ENCODE data around the gene ABLIM1. TPM values are rescaled to one million over a fixed set of nuclear protein-coding genes. Genes with fewer than 3 reads are reported as not detected.

The ABLIM1 gene
- polyA plus RNA-seq, 1 donor from 2014 or later = 10.1 TPM

DNA sequence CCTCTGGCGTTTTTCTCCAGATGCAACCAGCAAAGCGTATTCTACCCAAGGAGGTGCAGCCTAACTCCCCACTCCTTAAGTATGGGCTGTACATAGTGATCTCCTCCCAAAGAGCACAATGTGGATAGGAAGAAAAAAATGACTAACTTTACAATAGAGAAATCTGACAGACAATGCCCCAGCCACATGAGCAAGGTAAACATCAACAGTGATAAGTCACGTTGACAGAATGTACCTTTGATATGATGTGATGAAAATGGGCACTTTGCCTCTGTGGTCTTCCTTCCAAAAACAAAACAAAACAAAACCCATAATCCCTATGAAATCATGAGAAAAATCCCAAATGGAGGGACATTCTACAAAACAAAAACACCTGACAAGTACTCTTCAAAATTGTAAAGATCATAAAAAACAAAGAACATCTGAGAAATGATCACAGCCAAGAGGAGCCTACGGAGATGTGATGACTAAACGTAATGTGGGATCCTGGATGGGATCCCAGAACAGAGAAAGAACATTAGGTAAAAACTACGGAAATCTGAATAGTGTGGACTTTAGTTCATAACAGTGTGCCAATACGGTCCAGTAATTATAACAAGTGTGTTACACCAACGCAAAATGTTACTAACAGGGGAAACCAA lies 50.6 kb downstream of the ABLIM1 start:
- H4K20me1 ChIP-seq (ENCODE audit: insufficient read depth) = no peaks in the 10 kb centered on the region
- no peak overlapping the region for H2AFZ ChIP-seq (ENCODE audit: low read depth, low read length)
- H3K27me3 ChIP-seq (ENCODE audit: insufficient read depth, low read depth, low read length) = no peaks in the 10 kb centered on the region
- no peak overlapping the region for H3K4me3 ChIP-seq (ENCODE audit: low read length)
- no peaks in the 10 kb centered on the region for H3K36me3 ChIP-seq (ENCODE audit: insufficient read depth, low read length)
- H3K27ac ChIP-seq (ENCODE audit: low read length) = no peak overlapping the region
- no peak for TF ChIP-seq TAF1 (IDR thresholded peaks at IDR 0.05; ENCODE audit: low read depth)
- no peak overlapping the region for H3K4me2 ChIP-seq (ENCODE audit: low read length)
- no peaks in the 10 kb centered on the region for H3K79me2 ChIP-seq (replicated peaks; ENCODE audit: insufficient read depth, low read length)
- H3K9ac ChIP-seq (ENCODE audit: low read length) = no peak overlapping the region
- H3K9me3 ChIP-seq (ENCODE audit: low read length) = no peaks in the 10 kb centered on the region
- no peaks in the 10 kb centered on the region for H3K9me2 ChIP-seq (ENCODE audit: insufficient read depth, low read length)
- no peaks in the 10 kb centered on the region for H3F3A ChIP-seq (ENCODE audit: insufficient read depth, low read length, poor library complexity, severe bottlenecking)

DNA sequence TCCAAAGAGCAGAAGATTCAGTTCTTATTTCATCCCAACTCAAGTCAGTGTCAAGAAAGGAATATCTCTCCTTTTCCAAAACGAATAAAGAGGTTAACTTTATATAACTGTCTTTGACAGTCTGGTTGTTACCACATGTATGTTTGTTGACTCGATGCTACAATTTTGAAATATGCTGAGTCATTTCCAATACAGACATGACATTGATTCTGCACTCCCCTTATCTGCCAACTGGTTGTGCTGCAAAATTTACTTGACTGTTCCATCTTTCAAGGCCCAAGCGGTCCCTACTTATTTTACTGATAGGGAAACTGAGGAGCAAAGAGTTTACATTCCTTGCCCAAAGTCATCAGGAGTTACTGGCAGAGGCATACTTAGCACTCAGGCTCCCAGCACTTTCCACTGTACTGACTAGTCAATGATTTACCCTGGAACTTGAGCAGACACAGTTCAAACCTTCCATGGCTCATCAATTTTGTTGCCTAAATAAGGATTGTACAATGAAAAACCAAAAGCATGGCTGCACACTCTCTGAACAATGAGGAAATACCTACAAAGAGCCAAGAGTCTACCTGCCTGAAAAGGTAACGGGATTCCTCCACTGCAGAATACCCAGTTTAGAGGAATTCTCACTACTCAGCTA lies 52.8 kb downstream of the ABLIM1 start:
- H4K20me1 ChIP-seq (ENCODE audit: insufficient read depth) = no peaks in the 10 kb centered on the region
- no peak overlapping the region for H2AFZ ChIP-seq (ENCODE audit: low read depth, low read length)
- H3K27ac ChIP-seq (ENCODE audit: low read length) = no peak overlapping the region

DNA sequence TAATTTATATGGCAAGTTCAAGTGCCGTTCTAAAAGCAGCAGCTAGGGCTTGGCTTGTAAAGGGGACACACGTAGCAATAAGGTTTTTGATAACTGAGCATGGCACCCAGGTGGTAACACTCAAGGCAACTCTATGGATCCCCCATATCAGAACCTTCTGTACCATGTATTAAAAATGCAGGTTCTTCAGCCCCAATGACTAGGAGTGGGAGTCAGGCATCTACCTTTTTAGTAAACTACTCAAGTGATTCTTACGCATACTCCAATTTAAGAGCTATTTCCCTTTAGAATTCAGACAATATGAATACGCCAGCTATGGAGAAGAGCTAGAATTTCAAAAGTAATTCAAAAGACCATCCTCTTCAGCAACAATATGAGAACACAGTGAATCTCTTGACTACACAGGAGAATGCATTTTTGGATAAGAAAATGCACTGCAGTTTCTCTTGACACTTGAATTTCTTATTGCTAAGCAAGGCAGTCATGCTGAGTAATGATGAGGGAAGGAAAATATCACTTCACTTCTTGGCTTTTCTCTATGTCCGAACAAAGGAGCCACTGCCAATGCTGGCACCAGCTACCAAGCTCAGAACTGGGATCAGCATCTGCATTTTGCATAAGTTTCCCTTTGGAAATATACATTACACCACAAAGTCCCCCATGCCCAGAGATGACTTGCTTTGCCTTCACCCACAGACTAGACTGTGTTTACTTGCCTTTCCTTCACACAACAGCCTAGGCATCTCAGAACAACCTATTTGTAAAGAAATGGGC lies 53.5 kb downstream of the ABLIM1 start:
- no peak overlapping the region for H3K4me2 ChIP-seq (ENCODE audit: low read length)
- H2AFZ ChIP-seq (ENCODE audit: low read depth, low read length) = no peak overlapping the region
- no peak overlapping the region for H3K27ac ChIP-seq (ENCODE audit: low read length)
- H3K9me2 ChIP-seq (ENCODE audit: insufficient read depth, low read length) = no peaks in the 10 kb centered on the region
- H3K9me3 ChIP-seq (ENCODE audit: low read length) = no peaks in the 10 kb centered on the region
- H3K9ac ChIP-seq (ENCODE audit: low read length) = no peak overlapping the region
- H3K79me2 ChIP-seq (replicated peaks; ENCODE audit: insufficient read depth, low read length) = no peaks in the 10 kb centered on the region
- H3K27me3 ChIP-seq (ENCODE audit: insufficient read depth, low read depth, low read length) = no peaks in the 10 kb centered on the region
- H3K4me3 ChIP-seq (ENCODE audit: low read length) = no peak overlapping the region
- no peaks in the 10 kb centered on the region for H3F3A ChIP-seq (ENCODE audit: insufficient read depth, low read length, poor library complexity, severe bottlenecking)
- H4K20me1 ChIP-seq (ENCODE audit: insufficient read depth) = no peaks in the 10 kb centered on the region
- no peaks in the 10 kb centered on the region for H3K36me3 ChIP-seq (ENCODE audit: insufficient read depth, low read length)
- TF ChIP-seq EP300 (conservative IDR thresholded peaks at IDR 0.05; ENCODE audit: poor library complexity, severe bottlenecking) (no peak), EZH2 (IDR thresholded peaks at IDR 0.05; ENCODE audit: borderline replicate concordance, insufficient read depth, low read length, poor library complexity, severe bottlenecking) (no peak), TAF1 (IDR thresholded peaks at IDR 0.05; ENCODE audit: low read depth) (no peak), POLR2AphosphoS5 (IDR thresholded peaks at IDR 0.05) (no peak), SMC3 (conservative IDR thresholded peaks at IDR 0.05; ENCODE audit: poor library complexity) (no peak), RAD21 (conservative IDR thresholded peaks at IDR 0.05) (no peak)
- TF ChIP-seq, protein P1, sequence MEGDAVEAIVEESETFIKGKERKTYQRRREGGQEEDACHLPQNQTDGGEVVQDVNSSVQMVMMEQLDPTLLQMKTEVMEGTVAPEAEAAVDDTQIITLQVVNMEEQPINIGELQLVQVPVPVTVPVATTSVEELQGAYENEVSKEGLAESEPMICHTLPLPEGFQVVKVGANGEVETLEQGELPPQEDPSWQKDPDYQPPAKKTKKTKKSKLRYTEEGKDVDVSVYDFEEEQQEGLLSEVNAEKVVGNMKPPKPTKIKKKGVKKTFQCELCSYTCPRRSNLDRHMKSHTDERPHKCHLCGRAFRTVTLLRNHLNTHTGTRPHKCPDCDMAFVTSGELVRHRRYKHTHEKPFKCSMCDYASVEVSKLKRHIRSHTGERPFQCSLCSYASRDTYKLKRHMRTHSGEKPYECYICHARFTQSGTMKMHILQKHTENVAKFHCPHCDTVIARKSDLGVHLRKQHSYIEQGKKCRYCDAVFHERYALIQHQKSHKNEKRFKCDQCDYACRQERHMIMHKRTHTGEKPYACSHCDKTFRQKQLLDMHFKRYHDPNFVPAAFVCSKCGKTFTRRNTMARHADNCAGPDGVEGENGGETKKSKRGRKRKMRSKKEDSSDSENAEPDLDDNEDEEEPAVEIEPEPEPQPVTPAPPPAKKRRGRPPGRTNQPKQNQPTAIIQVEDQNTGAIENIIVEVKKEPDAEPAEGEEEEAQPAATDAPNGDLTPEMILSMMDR (IDR thresholded peaks at IDR 0.05; ENCODE audit: poor library complexity, severe bottlenecking) = no peak
- TF ChIP-seq, protein P2, sequence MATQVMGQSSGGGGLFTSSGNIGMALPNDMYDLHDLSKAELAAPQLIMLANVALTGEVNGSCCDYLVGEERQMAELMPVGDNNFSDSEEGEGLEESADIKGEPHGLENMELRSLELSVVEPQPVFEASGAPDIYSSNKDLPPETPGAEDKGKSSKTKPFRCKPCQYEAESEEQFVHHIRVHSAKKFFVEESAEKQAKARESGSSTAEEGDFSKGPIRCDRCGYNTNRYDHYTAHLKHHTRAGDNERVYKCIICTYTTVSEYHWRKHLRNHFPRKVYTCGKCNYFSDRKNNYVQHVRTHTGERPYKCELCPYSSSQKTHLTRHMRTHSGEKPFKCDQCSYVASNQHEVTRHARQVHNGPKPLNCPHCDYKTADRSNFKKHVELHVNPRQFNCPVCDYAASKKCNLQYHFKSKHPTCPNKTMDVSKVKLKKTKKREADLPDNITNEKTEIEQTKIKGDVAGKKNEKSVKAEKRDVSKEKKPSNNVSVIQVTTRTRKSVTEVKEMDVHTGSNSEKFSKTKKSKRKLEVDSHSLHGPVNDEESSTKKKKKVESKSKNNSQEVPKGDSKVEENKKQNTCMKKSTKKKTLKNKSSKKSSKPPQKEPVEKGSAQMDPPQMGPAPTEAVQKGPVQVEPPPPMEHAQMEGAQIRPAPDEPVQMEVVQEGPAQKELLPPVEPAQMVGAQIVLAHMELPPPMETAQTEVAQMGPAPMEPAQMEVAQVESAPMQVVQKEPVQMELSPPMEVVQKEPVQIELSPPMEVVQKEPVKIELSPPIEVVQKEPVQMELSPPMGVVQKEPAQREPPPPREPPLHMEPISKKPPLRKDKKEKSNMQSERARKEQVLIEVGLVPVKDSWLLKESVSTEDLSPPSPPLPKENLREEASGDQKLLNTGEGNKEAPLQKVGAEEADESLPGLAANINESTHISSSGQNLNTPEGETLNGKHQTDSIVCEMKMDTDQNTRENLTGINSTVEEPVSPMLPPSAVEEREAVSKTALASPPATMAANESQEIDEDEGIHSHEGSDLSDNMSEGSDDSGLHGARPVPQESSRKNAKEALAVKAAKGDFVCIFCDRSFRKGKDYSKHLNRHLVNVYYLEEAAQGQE (IDR thresholded peaks at IDR 0.05; ENCODE audit: borderline replicate concordance) = no peak

More for the DNA sequence above, 52.8 kb downstream of the ABLIM1 start:
- H3K27me3 ChIP-seq (ENCODE audit: insufficient read depth, low read depth, low read length) = no peaks in the 10 kb centered on the region
- H3K9me3 ChIP-seq (ENCODE audit: low read length) = no peaks in the 10 kb centered on the region
- H3K4me2 ChIP-seq (ENCODE audit: low read length) = no peak overlapping the region
- no peaks in the 10 kb centered on the region for H3F3A ChIP-seq (ENCODE audit: insufficient read depth, low read length, poor library complexity, severe bottlenecking)
- H3K79me2 ChIP-seq (replicated peaks; ENCODE audit: insufficient read depth, low read length) = no peaks in the 10 kb centered on the region
- TF ChIP-seq SMC3 (conservative IDR thresholded peaks at IDR 0.05; ENCODE audit: poor library complexity) = no peak
- no peak for TF ChIP-seq MXI1 (conservative IDR thresholded peaks at IDR 0.05; ENCODE audit: poor library complexity, severe bottlenecking)
- TF ChIP-seq, protein P2 (IDR thresholded peaks at IDR 0.05; ENCODE audit: borderline replicate concordance) = no peak
- TF ChIP-seq TAF1 (IDR thresholded peaks at IDR 0.05; ENCODE audit: low read depth) = no peak
- TF ChIP-seq POLR2AphosphoS5 (IDR thresholded peaks at IDR 0.05) = no peak
- no peaks in the 10 kb centered on the region for H3K36me3 ChIP-seq (ENCODE audit: insufficient read depth, low read length)
- no peak overlapping the region for H3K9ac ChIP-seq (ENCODE audit: low read length)
- H3K9me2 ChIP-seq (ENCODE audit: insufficient read depth, low read length) = no peaks in the 10 kb centered on the region
- no peak overlapping the region for H3K4me3 ChIP-seq (ENCODE audit: low read length)
